ENCODE results near the gene MAB21L4. TPM values are rescaled to one million over a fixed set of nuclear protein-coding genes. Genes with fewer than 3 reads are reported as not detected.

Gene MAB21L4
- total and polyA plus RNA-seq, 2 of the 8 experiments (the other 6 are each of a cell fraction or from before 2014, with no cell fraction given): 0.11 TPM; not detected in 1

DNA sequence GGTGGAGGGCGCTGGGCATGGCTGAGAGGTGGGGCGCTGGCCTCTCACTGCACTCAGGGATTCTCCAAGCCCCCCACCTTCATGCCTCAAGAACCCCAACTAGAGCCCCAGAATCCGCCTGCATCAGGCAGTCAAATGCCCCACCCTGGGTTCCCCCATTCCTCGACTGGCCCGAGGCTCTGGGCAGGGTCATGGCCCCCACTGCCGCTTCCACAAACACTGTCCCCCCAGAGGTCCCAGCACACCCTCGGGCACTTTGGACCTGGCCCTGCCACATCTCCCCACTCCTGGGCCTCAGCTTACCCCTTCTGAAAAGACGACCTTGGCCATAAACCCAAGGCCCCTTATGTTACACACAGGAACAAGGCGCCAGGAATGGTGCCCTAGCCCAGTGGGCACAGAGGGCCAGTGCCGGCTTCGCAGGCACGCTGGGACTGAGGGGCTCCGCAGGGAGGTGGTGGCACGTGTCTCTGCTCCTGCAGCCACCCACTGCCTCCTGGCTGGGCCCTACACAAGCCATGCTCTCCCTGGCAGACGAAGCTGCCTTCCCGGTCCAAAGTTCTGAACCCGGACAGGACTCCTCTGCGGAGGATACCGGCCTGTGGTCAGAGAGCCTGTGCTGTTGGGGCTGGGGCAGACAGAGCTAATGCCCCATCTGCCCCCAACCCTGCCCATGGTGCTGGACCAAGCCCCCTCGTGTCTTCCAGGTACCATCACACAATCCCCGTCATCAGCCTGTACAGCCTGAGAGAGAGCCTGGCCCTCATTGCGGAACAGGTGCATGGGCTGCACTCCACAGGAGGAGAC, 20.5 kb downstream of the MAB21L4 start:
- Histone ChIP-seq H4K20me1 (replicated peaks in 1 of 2; ENCODE audit: control insufficient read depth in 1 of 2, insufficient read depth in 2 of 2, low read length in 2 of 2) (no peaks in the 10 kb centered on the region), H3K27me3 (replicated peaks in 1 of 4; ENCODE audit: control insufficient read depth in 3 of 4, extremely low read depth in 1 of 4, insufficient read depth in 3 of 4, low read length in 3 of 4) (no peaks in the 10 kb centered on the region), H4K5ac (ENCODE audit: insufficient read length, low read depth, low read length) (no peak overlapping the region), H3K4me1 (replicated peaks in 1 of 4; ENCODE audit: control insufficient read depth in 3 of 4, insufficient read depth in 4 of 4, low read length in 3 of 4) (no peaks in the 10 kb centered on the region; a peak in 1 of 7 replicates), H3K79me2 (ENCODE audit: control insufficient read depth in 1 of 2, insufficient read depth in 2 of 2, low read length in 2 of 2) (no peaks in the 10 kb centered on the region), H3K23ac (ENCODE audit: insufficient read length) (no peak overlapping the region), H4K8ac (ENCODE audit: extremely low read depth, insufficient read depth, low read length) (peak overlapping the region; percentile 71; the same call in 1 of the 2 replicates), H3K4ac (replicated peaks; ENCODE audit: insufficient read length, low read depth, low read length) (no peak overlapping the region), H3K23me2 (ENCODE audit: low read depth, low read length) (no peaks in the 10 kb centered on the region), H3K27ac (ENCODE audit: low read depth, low read length) (no peak overlapping the region), H2AFZ (ENCODE audit: low read length) (no peak overlapping the region), H2BK20ac (ENCODE audit: low read length) (no peak overlapping the region), H2BK12ac (ENCODE audit: low read depth, low read length) (no peak overlapping the region), H3K9me3 (ENCODE audit: insufficient read depth in 2 of 2, low read depth in 1 of 2, low read length in 1 of 2) (no peaks in the 10 kb centered on the region), H2AK5ac (ENCODE audit: low read depth, low read length) (no peak overlapping the region), H2BK5ac (ENCODE audit: low read depth, low read length) (no peak overlapping the region), H3K14ac (ENCODE audit: insufficient read length) (no peak overlapping the region), H3K4me2 (ENCODE audit: insufficient read depth in 1 of 2, low read depth in 2 of 2, low read length in 2 of 2) (no peak overlapping the region), H3K4me3 (ENCODE audit: extremely low read depth in 1 of 4, insufficient read depth in 2 of 4, low read depth in 3 of 4, low read length in 4 of 4) (no peak overlapping the region), H3K18ac (ENCODE audit: extremely low read depth, low read length) (no peak overlapping the region), H4K91ac (replicated peaks; ENCODE audit: insufficient read length, low read length) (no peak overlapping the region), H3K56ac (replicated peaks; ENCODE audit: insufficient read length, low read depth, low read length) (no peak overlapping the region), H3K9ac (replicated peaks in 1 of 4; ENCODE audit: extremely low read depth in 1 of 4, low read depth in 3 of 4, low read length in 3 of 4) (no peak overlapping the region), H2BK120ac (replicated peaks; ENCODE audit: low read depth, low read length) (no peak overlapping the region), H2BK15ac (ENCODE audit: low read length) (no peak overlapping the region), H3K79me1 (ENCODE audit: low read depth, low read length) (no peaks in the 10 kb centered on the region), H3K36me3 (ENCODE audit: control insufficient read depth in 2 of 4, insufficient read depth in 4 of 4, low read length in 3 of 4) (no peaks in the 10 kb centered on the region)
- POLR2A ChIA-PET (ENCODE audit: partially characterized antibody): no interaction called here
- CTCF ChIA-PET (ENCODE audit: partially characterized antibody): interaction anchor here (0.8 to 2.4 kb wide), 4 partner anchors 13 to 39 kb away, joined by 3 to 7 read pairs (median 4); no protein-coding TSS in a partner anchor
- no peak for FAIRE-seq
- WGBS, 2 experiments (ENCODE audit: extremely low coverage in 1 of 2, insufficient coverage in 1 of 2, insufficient read length in 1 of 2, insufficient replicate concordance in 2 of 2, low coverage in 1 of 2, low lambda C conversion rate in 2 of 2, missing lambda C conversion rate in 1 of 2): 89% methylated on average over 22 of the region's 22 CpGs; no CpG with 5 or more reads in 1 of the 2 experiments
- no peak for DNase-seq (ENCODE audit: low read depth in 1 of 2, low spot score in 2 of 2)
- no peak for TF ChIP-seq SAP30 (IDR thresholded peaks at IDR 0.05; ENCODE audit: insufficient read depth, insufficient replicate concordance, low read length)
- TF ChIP-seq SIX5 (IDR thresholded peaks at IDR 0.05; ENCODE audit: low read depth, low read length): no peak
- TF ChIP-seq, protein P1, sequence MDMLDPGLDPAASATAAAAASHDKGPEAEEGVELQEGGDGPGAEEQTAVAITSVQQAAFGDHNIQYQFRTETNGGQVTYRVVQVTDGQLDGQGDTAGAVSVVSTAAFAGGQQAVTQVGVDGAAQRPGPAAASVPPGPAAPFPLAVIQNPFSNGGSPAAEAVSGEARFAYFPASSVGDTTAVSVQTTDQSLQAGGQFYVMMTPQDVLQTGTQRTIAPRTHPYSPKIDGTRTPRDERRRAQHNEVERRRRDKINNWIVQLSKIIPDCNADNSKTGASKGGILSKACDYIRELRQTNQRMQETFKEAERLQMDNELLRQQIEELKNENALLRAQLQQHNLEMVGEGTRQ (IDR thresholded peaks at IDR 0.05; ENCODE audit: low read length): no peak
- no peak for TF ChIP-seq TCF12 (IDR thresholded peaks at IDR 0.05; ENCODE audit: low read depth, low read length)
- TF ChIP-seq SP1 (IDR thresholded peaks at IDR 0.05; ENCODE audit: low read depth, low read length): no peak
- TF ChIP-seq SIN3A (conservative IDR thresholded peaks at IDR 0.05 in 1 of 2, IDR thresholded peaks at IDR 0.05 in 1 of 2; ENCODE audit: low read depth in 1 of 2, low read length in 2 of 2): no peak
- TF ChIP-seq TEAD4 (IDR thresholded peaks at IDR 0.05; ENCODE audit: low read depth, low read length): no peak
- TF ChIP-seq RBBP5 (IDR thresholded peaks at IDR 0.05; ENCODE audit: borderline replicate concordance, low read depth, low read length): no peak
- TF ChIP-seq NRF1 (IDR thresholded peaks at IDR 0.05; ENCODE audit: low read depth, low read length): no peak
- no peak for TF ChIP-seq EP300 (IDR thresholded peaks at IDR 0.05; ENCODE audit: borderline replicate concordance in 1 of 2, low read depth in 2 of 2, low read length in 2 of 2)
- TF ChIP-seq, protein P2, sequence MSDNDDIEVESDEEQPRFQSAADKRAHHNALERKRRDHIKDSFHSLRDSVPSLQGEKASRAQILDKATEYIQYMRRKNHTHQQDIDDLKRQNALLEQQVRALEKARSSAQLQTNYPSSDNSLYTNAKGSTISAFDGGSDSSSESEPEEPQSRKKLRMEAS (IDR thresholded peaks at IDR 0.05): no peak

Measured in H1 (cell line).